Fibroblast of the aortic adventitia (primary cell): ENCODE data around the gene CLIP1. TPM values are rescaled to one million over a fixed set of nuclear protein-coding genes. Genes with fewer than 3 reads are reported as not detected.
"Not testable (repeated sequence)": the region's sequence is repeated elsewhere in the genome, so short reads cannot be mapped to it uniquely, and the experiment has no call there.

Experiments
- DNase-seq: peaks from one replicate; pipeline ENCODE4 v3.0.0-alpha.2; 2010; ENCODE audit warnings: low read depth
- H3K4me3 ChIP-seq: 2 replicates; pipeline ENCODE4 v1.5.1; 2011; ENCODE audit warnings: low read depth, mild to moderate bottlenecking, control low read depth, low read length, moderate library complexity
- total RNA-seq: library from RNA; depleted of rRNA; stranded (reverse); fragments of >200 nt; gene quantifications from 2 replicates; pipeline ENCODE4 v1.2.3, GENCODE V29; 2012; ENCODE audit warnings: low replicate concordance
- TF ChIP-seq, protein P1 (sequence below): IDR thresholded peaks from 2 replicates; pipeline ENCODE4 v1.5.1; 2011; ENCODE audit warnings: mild to moderate bottlenecking, low read length, control low read depth, inconsistent platforms; ENCODE audit not compliant: insufficient read depth

CLIP1 gene
- total RNA-seq, 1 donor: 80.3 TPM

DNA sequence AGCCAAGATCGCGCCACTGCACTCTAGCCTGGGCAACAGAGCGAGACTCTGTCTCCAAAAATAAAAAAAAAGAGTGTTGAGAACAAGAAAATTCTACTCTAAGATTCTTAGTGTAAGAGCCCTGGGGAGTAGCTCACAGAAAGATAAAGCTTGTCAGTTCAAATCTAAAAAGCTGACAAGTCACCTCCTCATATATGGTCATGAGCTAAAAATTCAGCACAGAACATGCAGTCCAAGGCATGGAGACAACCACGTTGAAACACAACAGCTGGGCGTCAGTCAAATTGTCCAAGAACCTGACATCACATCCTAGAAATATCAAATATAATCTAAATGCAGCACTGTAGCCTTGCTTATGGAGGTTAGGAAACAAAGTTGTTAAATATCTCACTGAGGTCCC lies 47.8 kb downstream of the CLIP1 start:
- no peak for DNase-seq
- H3K4me3 ChIP-seq: no peak overlapping the region
- TF ChIP-seq, protein P1, sequence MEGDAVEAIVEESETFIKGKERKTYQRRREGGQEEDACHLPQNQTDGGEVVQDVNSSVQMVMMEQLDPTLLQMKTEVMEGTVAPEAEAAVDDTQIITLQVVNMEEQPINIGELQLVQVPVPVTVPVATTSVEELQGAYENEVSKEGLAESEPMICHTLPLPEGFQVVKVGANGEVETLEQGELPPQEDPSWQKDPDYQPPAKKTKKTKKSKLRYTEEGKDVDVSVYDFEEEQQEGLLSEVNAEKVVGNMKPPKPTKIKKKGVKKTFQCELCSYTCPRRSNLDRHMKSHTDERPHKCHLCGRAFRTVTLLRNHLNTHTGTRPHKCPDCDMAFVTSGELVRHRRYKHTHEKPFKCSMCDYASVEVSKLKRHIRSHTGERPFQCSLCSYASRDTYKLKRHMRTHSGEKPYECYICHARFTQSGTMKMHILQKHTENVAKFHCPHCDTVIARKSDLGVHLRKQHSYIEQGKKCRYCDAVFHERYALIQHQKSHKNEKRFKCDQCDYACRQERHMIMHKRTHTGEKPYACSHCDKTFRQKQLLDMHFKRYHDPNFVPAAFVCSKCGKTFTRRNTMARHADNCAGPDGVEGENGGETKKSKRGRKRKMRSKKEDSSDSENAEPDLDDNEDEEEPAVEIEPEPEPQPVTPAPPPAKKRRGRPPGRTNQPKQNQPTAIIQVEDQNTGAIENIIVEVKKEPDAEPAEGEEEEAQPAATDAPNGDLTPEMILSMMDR: no peak

DNA sequence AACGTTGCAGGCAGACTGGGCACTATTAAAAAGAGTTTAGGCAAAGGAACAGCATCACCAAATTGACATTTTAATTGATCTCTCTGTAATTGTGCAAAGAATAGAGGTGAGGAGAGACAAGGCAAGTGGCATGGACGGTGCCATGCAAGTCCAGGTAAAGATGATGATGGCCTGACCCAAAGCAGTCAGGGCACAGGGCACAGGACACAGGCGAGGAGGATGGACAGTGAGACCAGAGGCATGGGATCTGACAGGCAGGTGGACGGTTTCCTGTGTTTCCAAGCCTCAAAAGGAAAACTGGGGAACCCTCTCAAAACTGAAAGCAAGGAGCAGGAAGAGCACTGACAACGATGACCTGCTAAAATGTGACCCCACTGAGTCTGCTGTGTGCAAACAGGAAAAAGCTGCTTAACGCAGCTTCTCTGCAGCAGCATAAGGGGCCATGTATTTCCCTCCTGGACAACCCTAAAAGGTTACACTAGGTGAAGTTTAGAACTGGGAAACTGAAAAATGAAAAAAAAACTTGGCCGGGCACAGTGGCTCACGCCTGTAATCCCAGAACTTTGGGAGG lies 50.9 kb downstream of the CLIP1 start:
- DNase-seq: no peak
- TF ChIP-seq, protein P1: no peak
- H3K4me3 ChIP-seq: no peak overlapping the region

DNA sequence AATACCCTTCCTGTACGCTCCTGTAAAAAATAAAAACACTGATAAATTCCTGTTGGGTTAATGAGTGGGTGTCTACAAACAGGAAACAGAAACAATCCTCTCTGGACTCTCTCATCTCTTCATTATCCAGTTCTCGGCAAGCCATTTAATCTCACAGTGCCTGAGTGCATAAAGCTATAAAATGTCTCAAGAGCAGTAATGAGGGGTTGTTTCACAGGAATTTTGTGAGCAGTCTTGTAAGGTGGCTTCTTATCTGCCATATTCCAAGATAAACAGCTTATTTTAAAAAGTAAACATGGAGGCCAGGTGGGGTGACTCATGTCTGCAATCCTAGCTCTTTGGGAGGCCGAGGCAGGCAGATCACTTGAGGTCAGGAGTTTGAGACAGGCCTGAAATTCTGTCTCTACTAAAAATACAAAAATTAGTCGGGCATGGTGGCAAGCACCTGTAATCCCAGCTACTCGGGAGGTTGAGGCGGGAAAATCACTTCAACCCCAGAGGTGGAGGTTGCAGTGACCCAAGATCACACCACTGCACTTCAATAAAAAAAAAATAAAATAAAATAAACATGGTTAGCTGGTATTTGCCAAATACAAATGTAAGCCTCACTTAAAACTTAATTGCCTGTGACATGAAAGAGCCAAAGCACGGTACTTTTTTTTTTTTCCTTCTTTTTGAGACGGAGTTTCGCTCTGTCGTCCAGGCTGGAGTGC lies 54.0 kb downstream of the CLIP1 start:
- TF ChIP-seq, protein P1: no peak
- H3K4me3 ChIP-seq: no peak overlapping the region
- peak; percentile 47 for DNase-seq

DNA sequence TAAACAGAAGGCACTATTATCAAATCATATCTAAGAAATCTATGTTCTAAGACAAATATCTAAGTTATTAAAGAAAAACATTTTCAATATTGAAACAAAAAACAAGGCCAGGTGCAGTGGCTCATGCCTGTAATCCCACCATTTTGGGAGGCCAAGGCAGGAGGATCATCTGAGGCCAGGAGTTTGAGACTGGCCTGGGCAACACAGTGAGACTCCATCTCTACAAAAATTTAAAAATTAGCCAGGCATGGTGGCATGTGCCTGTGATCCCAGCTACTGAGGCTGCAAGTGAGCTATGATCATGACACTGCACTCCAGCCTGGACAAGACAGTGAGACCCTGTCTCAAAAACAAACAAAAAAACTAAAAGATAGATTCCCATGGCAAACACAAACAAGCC lies 54.8 kb downstream of the CLIP1 start:
- DNase-seq: not testable (repeated sequence)

DNA sequence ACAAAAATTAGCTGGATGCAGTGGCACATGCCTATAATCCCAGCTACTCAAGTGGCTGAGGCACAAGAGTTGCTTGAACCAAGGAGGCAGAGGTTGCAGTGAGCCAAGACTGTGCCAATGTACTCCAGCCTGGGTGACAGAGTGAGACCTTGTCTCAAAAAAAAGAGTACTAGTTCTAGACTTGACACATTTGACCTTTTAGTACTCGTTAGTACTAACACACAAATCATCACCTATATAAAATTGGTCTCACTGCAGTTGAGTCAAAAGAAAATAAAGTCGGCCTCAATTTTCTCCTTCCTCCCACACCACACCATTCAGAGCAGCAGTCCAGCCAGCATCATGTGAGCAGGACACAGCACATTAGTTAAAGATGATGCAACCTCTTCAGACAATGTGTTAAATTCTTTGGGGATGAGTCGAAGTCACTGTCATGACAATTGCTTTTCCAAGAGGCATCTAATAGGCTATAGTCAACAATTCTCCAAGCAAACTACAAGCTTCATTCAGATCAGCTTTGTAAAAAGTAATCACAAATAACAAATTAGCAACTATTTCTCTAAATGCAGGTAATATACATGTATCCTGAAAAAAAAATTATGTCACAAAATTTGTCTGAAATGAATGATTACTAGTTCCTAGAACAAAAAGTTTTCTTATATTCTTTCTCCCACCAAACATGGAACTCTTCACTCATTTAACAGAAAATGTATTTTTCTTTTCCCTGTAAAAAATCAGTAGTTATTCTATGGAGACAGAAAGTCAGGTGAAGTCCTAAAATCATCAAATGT lies 55.6 kb downstream of the CLIP1 start:
- peak; percentile 93 for DNase-seq
- no peak overlapping the region for H3K4me3 ChIP-seq
- TF ChIP-seq, protein P1: no peak

More for the DNA sequence above, 54.8 kb downstream of the CLIP1 start:
- not testable (repeated sequence) for H3K4me3 ChIP-seq

DNA sequence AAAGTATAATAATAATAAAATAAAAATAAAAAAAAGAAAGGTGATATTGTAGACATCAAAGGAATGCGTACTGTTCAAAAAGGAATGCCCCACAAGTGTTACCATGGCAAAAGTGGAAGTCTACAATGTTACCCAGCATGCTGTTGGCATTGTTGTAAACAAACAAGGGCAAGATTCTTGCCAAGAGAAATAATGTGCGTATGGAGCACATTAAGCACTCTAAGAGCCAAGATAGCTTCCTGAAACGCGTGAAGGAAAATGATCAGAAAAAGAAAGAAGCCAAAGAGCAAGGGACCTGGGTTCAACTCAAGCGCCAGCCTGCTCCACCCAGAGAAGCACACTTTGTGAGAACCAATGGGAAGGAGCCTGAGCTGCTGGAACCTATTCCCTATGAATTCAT lies 57.2 kb downstream of the CLIP1 start:
- H3K4me3 ChIP-seq, DNase-seq: not testable (repeated sequence)

DNA sequence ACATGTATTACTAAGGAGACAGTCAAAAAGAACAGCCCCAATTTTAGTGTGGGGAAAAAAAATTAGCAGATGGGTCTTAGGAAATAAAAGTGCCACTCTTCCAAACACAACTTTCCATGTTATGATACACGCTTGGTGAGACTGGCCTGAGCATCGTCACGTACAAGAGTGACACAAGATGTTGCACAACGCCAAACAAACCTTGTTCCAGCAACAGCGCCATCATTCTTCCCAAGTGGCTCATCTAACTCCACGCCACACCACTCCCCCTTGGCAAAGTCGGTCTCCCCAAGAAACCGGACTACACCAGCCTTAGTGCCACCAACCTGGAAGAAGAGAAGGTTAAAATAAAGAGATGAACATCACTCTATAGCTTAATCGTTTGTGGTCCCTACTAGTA lies 58.7 kb downstream of the CLIP1 start:
- TF ChIP-seq, protein P1: no peak
- no peak overlapping the region for H3K4me3 ChIP-seq
- DNase-seq: peak; percentile 38
